Measurements from ENCODE around the gene UGGT1. TPM values are rescaled to one million over a fixed set of nuclear protein-coding genes. Genes with fewer than 3 reads are reported as not detected.

UGGT1 gene
- total RNA-seq, 4 donors from 2014 or later: 17.8 to 57.2 (median 27.2) TPM

DNA sequence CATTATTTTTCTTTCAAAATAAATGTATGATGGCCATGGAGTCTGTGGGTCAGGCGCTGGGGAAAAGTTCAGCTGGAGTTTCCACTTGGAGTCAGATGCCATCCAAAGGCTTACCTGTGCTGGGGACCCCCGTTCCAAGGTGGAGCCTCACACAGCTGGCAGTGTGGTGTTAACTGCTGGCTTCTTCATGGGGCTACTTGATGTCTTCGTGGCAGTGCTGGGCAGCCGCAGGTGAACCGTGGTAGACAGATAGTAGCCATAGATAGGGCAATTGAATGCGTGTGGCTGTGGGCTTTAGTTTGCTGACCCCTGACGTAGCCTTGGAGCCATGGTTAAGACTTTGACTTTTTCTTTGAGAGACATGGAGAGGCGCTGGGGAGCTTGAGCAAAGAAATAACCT is 144.6 kb downstream of the UGGT1 start:
- DNase-seq (ENCODE audit: low spot score in 2 of 2): peak in 1 of 2 donors; percentile 66
- TF ChIP-seq POLR2A (IDR thresholded peaks at IDR 0.05): no peak
- TF ChIP-seq, protein P1, sequence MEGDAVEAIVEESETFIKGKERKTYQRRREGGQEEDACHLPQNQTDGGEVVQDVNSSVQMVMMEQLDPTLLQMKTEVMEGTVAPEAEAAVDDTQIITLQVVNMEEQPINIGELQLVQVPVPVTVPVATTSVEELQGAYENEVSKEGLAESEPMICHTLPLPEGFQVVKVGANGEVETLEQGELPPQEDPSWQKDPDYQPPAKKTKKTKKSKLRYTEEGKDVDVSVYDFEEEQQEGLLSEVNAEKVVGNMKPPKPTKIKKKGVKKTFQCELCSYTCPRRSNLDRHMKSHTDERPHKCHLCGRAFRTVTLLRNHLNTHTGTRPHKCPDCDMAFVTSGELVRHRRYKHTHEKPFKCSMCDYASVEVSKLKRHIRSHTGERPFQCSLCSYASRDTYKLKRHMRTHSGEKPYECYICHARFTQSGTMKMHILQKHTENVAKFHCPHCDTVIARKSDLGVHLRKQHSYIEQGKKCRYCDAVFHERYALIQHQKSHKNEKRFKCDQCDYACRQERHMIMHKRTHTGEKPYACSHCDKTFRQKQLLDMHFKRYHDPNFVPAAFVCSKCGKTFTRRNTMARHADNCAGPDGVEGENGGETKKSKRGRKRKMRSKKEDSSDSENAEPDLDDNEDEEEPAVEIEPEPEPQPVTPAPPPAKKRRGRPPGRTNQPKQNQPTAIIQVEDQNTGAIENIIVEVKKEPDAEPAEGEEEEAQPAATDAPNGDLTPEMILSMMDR (IDR thresholded peaks at IDR 0.05): no peak
- WGBS, 2 donors: 91 to 93% methylated on average over 8 of the region's 8 CpGs
- intact Hi-C loops (cut with DNase I; ENCODE audit: low total_unique reads): no loop called here
- H3K4me3 ChIP-seq (ENCODE audit: low read depth, poor library complexity, severe bottlenecking): no peak overlapping the region

- no peak overlapping the region for H3K4me3 ChIP-seq (ENCODE audit: low read depth, poor library complexity, severe bottlenecking)
- TF ChIP-seq POLR2A (IDR thresholded peaks at IDR 0.05): no peak
- TF ChIP-seq, protein P1 (IDR thresholded peaks at IDR 0.05): no peak
- intact Hi-C loops (cut with DNase I; ENCODE audit: low total_unique reads): no loop called here
- DNase-seq (ENCODE audit: low spot score in 2 of 2): peak in 1 of 2 donors; percentile 72
- WGBS, 2 donors: 91 to 95% methylated on average over 8 of the region's 8 CpGs
These were observed 145.6 kb downstream of the UGGT1 start for GRCh38 chr2:128236491-128237035.

DNA sequence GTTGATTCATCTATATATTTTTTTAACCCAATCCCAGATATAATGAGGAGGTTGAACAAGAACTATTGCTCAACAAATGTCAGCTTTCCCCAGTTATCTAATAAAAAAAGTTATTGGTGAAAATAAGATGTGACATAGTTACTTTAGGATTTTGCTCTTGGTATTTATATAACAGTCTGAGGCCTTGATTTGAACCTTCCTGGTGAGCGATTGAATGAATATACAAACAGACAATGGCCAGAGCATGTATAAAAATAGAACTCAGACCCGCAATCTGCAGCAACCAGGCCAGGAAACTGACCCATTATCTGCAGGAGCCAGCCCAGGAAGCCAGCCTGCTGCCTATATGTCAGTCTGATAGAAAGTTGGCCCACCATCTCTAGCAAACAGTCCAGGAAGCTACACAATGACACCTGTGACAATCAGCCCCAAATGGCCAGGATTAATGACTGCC is 146.1 kb downstream of the UGGT1 start:
- intact Hi-C loops (cut with DNase I; ENCODE audit: low total_unique reads): no loop called here
- DNase-seq (ENCODE audit: low spot score in 2 of 2): peak in 1 of 2 donors; percentile 31
- no peak for TF ChIP-seq POLR2A (IDR thresholded peaks at IDR 0.05)
- TF ChIP-seq, protein P1 (IDR thresholded peaks at IDR 0.05): no peak
- H3K4me3 ChIP-seq (ENCODE audit: low read depth, poor library complexity, severe bottlenecking): no peak overlapping the region
- WGBS, 2 donors: 90 to 91% methylated on average over 2 of the region's 2 CpGs

GRCh38 chr2:128237911-128238697 is 147.1 kb downstream of the UGGT1 start:
- intact Hi-C loops (cut with DNase I; ENCODE audit: low total_unique reads): no loop called here
- DNase-seq (ENCODE audit: low spot score in 2 of 2): peak in 1 of 2 donors; percentile 57
- TF ChIP-seq, protein P1 (IDR thresholded peaks at IDR 0.05): no peak
- TF ChIP-seq POLR2A (IDR thresholded peaks at IDR 0.05): no peak
- 86 to 88% methylated on average over 8 of the region's 8 CpGs for WGBS, 2 donors
- no peak overlapping the region for H3K4me3 ChIP-seq (ENCODE audit: low read depth, poor library complexity, severe bottlenecking)

DNA sequence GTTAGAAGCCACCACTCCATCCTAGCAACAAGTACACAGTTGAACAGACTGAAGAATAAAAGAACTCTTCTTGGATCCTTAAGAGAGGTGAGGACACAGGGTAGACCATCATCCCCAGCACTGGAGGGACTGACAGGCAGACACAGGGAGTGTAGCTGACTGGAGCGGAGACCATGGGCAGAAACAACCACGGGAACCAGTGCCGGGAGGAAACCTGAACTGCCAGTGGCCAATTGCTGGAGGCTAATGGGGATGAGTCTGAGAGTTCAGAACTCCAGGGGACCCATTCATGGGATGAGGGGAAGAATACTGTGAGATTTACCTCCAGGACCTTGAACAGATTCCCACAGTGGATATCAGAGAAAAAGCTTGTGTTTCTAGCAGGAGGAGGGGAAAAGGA is 150.9 kb downstream of the UGGT1 start:
- TF ChIP-seq, protein P1 (IDR thresholded peaks at IDR 0.05): no peak
- no peak for TF ChIP-seq POLR2A (IDR thresholded peaks at IDR 0.05)
- intact Hi-C loops (cut with DNase I; ENCODE audit: low total_unique reads): no loop called here
- no peak overlapping the region for H3K4me3 ChIP-seq (ENCODE audit: low read depth, poor library complexity, severe bottlenecking)
- DNase-seq (ENCODE audit: low spot score in 2 of 2): peak in 1 of 2 donors; percentile 25
- WGBS, 2 donors: 79 to 85% methylated on average over 3 of the region's 3 CpGs

Other genes starting within 250 kb of the UGGT1 start
- gene POLR2D, start 233.0 kb upstream of the UGGT1 start, total RNA-seq: 10 to 100 TPM in 2 of 4 donors, 1 to 10 TPM in 2; 9.4 to 15.3 (median 10.7) TPM
- gene AMMECR1L, start 205.2 kb upstream of the UGGT1 start, total RNA-seq: 10 to 100 TPM; 12.9 to 16.2 (median 13.6) TPM
- gene SAP130, start 63.1 kb upstream of the UGGT1 start, total RNA-seq: 10 to 100 TPM in 3 of 4 donors, 1 to 10 TPM in 1; 8.9 to 44.0 (median 11.7) TPM
- gene HS6ST1, start 227.7 kb downstream of the UGGT1 start, total RNA-seq: 10 to 100 TPM; 50.2 to 88.9 (median 69.3) TPM

Measured in lower leg skin (tissue), 4 donors.